Left hindlimb (tissue), 1 donor: Measurements from ENCODE around the gene SLC38A5.
A peak's percentile ranks its signal among the peaks of the same experiment; 100 is the strongest.
"Not testable (repeated sequence)": the region's sequence is repeated elsewhere in the genome, so short reads cannot be mapped to it uniquely, and the experiment has no call there.

ENCODE experiments used
- DNase-seq: peaks from one replicate; pipeline ENCODE4 v3.0.0-alpha.2; 2018

Gene SLC38A5

DNA sequence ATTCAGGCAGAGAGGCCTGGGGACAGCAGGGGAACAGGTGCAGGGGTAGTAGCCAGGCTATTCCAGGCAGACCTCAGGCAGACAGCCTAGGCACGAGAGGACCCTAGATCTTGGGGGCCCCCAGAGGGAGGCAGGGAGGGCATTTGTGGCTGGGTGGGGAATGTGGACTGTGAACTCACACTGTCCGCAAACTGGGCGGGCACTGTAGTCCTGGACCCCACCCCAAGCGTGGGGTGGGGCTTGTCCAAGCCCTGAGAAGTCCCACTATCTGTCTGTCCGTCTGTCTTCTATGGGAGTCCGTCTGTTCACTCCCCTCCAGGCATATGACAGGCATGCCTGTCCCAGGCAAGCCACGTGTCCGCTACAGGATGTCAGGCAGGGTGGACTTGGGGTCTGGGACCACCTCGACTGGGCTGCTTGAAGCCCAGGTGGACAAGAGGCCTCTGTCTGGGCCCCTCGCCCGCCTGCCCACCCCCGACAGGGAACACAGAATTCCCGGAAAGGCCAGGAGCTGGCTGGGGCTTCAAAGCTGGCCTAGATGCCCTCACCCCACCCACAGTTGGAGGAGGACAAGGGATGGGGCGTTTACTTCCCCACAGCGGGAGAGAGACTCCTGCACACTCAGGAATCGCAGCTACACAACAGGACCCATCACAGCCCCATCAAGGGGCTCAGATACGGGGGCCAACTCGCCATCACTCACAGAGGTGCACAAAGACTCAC is at the start of gene SLC38A5:
Gene SLC38A5, minus strand, starts transcription at position 151 of the 723 bp plus-strand sequence. CDS start 2,336 bp downstream, outside the sequence.
- no peak for DNase-seq

DNA sequence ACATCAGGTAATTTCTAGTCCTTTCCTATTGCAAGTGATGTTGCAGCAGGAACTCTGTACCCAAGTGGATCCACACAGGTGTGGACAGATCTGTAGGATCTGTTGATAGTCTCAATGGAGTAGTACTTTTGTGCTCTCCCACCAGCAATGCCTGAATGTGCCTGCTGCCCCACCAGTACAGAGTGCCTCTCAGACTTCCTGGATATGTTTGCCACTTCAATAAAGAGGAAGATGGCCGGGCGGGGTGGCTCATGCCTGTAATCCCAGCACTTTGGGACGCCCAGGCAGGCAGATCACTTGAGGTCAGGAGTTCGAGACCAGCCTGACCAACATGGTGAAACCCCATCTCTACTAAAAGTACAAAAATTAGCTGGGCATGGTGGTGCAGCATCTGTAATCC is 49.4 kb upstream of the SLC38A5 start:
- DNase-seq, result not testable (repeated sequence)

DNA sequence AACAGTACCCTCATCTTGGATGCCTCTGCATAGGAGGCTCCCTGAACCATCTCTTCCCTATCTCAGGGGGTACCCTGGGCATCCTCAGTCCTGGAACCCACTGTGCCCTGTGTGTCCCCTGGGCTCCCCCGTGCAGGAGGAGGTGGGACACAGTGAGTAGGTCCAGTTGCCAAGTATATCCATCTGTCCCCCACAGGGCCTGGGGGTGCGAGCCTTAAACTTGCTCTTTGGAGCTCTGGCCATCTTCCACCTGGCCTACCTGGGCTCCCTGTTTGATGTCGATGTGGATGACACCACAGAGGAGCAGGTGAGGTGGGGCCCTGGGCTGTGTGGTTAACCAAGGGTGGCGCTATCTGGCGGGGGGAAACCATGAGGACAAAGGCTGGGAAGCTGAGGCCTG is 46.9 kb upstream of the SLC38A5 start:
- no peak for DNase-seq

DNA sequence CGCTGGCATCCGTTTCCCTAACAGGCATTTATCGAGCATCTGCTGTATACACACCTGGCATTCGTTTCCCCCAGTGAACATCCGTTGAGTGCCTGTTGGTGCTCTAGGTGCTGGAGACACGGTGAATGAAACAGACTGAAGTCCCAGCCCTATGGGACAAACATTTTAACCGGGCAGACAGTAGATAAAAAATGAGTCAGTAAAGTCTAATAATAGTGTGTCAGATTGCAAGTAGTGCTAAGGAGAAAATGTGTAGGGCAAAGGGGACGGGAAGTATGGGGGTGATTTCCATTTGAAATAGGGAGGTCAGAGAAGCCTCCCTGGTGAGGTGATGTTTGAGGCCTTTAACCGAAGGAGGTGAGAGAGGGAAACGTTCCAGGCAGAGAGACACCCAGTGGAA is 46.2 kb upstream of the SLC38A5 start:
- no peak for DNase-seq

DNA sequence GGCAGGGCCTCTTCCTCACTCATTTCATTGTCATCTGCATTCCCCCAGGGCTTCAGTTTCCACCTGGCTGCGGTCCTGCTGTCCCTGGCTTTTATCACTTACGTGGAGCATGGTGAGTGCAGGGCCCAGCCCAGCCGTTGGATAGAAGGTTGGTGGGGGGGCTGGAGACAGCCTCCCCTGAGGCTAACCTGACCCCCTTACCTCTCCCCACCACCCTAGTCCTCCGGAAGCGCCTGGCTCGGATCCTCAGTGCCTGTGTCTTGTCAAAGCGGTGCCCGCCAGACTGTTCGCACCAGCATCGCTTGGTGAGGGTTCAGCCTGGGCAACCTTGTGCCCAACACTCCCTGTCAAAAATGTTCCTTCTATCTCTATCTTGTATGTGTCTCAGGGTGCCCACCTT is 45.8 kb upstream of the SLC38A5 start:
- no peak for DNase-seq

DNA sequence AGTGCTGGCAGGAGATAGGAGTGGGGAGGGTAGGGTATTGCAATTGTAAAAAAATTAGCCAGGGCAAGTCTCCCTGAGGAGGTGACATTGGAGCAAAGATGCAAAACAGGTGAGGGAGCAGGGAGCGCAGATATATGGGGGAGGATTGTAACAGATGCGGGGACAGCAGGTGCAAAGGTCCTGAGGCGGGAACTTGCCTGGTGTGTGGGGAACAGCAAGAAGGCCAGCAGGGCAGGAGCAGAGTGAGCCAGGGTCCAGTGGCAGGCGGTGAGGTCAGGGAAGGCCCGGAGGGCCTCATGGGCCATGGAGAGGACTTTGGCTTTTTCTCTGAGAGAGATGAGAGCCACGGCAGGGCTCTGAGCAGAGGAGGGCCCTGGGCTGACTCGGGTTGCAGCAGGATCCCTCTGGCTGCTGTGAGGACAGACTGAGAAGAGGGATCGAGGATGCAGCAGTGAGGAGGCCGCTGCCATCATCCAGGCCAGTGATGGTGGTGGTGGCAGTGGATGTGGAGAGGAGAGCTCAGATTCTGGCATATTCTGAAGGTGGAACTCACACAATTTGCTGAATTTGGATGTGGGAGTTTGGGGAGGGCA is 44.9 kb upstream of the SLC38A5 start:
- DNase-seq, result no peak

DNA sequence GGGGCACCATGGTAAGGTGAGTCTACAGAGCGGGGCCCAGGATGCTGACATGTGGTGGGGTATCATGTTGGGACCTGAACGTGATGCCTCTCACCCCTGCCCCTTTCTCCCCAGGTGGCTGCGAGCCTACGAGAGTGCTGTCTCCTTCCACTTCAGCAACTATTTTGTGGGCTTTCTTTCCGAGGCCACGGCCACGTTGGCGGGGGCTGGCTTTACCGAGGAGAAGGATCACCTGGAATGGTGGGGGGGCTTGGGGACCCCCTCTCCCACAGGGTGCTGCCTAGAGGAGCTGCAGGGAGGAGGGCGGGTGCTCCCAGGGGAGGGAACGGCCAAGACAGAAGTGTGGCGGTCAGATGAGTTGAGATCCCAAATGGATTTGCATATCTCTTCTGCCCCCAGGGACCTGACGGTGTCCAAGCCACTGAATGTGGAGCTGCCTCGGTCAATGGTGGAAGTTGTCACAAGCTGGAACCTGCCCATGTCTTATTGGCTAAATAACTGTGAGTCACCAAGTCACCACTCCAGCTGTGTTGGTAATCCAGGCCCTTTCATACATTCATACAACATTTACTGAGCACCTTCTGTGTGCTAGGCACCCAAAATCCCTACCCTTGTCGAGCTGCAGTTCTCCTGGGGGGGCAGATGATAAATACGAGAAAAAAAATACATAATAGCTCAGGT is 44.2 kb upstream of the SLC38A5 start:
- DNase-seq, result no peak

DNA sequence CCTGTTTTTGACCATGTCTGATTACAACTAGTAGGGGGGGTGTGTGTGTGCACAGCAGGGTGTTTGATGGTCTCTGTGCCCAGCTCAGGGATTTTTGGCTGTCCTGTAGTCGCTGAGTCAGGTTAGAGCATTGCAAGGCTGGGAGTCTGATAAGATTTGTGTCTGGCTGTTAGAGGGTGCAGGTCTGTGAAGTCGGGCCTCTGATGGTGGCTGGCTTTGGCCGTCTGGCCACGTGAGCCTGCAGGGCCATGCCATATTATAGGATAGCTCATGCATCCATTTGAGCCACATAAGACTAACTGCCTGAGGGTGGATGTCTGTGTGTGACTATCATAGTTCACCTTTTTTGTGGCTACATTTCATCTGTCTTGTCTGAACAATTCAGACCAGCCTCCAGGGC is 43.6 kb upstream of the SLC38A5 start:
- no peak for DNase-seq

DNA sequence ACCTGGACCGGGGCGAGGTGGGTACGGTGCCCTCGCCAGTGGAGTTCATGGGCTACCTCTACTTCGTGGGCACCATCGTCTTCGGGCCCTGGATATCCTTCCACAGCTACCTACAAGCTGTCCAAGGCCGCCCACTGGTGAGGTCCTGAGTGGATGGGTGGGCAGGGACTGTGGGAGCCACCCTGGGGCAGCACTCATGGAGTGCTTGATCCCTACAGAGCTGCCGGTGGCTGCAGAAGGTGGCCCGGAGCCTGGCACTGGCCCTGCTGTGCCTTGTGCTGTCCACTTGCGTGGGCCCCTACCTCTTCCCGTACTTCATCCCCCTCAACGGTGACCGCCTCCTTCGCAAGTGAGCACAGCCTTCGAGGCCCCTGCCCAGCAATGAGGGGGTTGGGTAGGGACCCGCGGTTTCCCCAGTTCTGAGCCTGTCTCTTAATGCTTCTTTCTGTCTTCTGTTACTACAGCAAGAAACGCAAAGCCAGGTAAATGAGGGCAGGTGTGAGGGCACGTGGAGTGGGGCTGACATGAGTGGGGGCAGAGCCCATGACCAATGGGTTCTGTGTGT is 42.4 kb upstream of the SLC38A5 start:
- no peak for DNase-seq

DNA sequence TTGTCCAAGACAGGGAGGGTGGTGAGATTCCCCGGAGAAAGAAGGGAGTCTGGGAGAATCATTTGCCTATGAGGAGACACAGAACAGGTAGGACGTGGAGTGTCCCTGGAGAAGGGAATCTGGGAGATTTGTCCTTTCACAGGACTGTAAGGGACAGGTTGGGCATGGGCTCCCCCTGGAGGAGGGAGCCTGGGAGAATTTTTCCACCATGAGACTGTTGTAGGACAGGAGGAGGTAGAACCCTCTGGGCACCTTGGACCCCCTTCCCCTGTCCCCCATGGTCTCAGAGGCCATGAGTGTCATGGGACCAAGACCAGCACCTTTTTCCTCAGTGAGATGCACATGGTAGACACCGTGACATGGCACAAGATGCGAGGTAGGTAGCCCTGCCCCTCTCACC is 41.5 kb upstream of the SLC38A5 start:
- DNase-seq, result no peak

DNA sequence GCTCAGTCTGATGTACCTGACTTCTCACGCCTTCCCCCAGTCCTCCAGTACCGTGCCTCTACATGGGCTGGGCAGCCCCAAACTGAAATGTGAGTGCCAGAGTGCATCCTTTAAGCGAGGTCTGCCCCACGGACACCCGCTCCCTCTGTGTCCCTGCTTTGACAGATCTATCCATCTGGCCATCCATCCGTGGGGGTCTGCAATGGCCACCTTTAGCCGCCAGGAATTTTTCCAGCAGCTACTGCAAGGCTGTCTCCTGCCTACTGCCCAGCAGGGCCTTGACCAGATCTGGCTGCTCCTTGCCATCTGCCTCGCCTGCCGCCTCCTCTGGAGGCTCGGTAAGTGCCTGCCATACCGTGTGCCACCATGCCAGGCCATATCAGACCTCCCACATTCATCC is 39.6 kb upstream of the SLC38A5 start:
- DNase-seq, result no peak

DNA sequence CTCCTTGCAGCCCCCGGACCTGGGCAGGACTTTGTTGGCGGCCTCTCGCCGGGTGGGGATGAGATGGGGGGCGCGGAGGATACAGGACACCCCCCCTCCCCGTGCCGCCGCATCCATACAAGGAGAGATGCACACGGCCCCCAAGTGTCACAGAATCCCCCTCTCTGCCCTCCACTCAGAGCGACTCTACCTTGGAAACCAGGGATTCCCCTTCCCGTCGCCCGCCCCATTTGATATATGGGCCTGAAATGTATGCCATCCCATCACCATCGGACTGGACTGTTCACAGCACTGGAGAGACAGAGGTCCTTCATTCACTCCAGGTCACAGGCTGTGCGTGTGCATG is 39.2 kb upstream of the SLC38A5 start:
- DNase-seq, result no peak

DNA sequence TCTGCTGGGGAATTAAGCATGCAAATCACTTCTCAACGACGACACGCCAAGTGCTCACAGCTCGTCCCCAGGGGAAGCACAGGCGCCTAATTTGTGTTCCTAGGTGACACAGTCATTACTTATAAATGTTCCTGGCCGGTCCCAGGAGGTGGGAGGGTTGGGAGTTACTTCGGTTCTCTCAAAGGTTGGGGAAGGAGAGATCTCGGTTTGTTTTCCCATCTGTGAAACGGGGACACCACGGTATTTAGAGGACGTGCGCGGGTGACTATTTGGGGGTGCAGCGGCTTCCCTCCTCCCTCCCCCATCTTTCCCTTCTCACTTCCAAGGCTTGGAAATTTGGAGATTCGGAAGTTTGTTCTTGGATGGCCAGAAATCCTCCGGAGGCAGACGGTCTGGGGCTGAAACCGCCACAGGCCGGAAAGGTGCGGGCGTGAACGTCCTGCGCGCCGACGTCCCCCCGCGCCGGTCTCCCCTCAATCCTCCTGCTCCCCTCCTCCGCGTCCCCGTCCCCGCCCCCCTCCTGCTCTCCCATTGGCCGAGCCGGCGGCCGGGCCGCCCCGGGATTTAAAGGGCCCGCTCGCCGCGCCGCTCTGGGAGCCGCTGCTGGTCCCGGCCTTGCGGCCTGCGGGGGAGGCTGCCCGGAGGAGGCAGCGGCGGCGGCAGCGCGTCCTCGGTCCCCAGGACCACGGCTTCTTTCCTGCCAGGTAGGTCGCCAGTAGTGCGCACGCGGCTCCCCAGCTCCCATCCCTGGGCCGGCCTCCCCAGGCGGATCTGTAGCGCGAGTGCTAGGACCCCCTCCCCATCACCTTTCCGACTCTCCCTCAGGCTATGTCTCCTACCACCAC is 38.6 kb upstream of the SLC38A5 start, which contains the start of gene PORCN:
Gene PORCN, plus strand, starts transcription at position 593 of the 845 bp plus-strand sequence. CDS start 829 bp downstream, outside the sequence.
- DNase-seq, result peak; percentile 78

DNA sequence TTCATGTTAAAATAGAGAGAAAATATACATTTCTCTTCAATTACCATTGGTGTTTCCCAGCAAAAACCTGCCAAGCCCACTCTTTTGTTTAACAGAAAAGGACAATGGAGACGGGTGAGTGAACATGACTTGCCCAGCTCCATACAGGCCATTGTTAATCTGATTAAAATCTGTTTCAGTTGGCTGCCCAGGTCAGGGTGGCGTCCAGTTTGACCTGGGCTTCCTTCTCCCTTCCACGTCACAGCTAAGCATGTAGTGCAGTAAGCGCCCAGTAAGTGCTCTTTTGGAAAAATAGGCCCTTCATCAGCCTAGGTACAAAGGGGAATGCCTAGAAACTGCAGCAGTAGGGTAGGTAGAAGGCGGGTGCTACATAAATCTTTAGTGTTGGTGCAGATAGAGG is 37.2 kb upstream of the SLC38A5 start:
- no peak for DNase-seq

DNA sequence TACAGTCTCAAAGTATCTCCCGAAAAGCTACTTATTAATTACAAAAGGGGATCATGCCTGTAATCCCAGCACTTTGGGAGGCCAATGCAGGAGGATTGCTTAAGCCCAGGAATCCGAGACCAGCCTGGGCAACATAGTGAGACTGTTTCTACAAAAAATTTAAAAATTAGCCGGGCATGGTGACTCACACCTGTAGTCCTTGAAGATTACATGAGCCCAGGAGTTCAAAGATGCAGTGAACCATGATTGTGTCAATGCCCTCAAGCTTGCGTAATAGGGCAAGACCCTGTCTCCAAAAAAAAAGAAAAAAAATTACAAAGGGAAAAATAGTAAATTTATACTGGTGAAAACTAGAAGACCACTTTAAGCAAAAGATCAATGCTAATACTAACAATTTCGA is 35.4 kb upstream of the SLC38A5 start:
- no peak for DNase-seq

DNA sequence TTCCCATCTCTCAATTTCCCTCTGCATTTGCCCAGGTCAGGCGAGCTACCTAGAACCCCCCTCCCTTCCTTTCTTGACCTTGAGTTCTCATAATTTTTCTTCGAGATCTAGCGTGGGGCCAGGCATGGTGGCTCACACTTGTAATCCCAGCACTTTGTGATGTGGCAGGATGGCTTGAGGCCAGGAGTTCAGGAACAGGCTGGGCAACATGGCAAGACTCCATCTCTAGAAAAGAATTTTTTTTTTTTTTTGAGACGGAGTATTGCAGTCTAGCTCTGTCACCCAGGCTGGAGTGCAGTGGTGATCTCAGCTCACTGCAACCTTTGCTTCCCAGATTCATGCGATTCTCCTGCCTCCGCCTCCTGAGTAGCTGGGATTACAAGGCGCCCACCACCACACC is 34.2 kb upstream of the SLC38A5 start:
- no peak for DNase-seq

DNA sequence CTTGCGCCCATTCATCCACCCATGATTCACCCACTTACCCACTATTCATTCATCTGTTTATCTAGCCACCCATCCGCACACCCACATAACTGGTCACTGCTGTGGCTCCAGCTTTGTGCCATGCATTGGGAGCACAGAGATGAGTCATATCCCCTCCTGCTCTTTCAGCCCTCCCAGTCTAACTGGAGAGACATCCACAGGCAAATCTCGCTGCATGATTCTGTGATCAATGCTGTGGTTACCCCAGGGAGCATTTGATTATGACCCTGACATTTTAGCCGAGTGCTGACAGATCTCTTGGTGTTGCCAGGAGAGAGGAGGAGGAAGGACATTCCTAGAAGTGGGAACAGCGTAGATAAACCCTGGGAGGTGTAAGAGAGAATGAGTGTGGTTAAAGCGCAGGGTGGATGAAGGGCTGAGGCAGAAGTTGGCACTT is 28.3 kb upstream of the SLC38A5 start:
- no peak for DNase-seq

DNA sequence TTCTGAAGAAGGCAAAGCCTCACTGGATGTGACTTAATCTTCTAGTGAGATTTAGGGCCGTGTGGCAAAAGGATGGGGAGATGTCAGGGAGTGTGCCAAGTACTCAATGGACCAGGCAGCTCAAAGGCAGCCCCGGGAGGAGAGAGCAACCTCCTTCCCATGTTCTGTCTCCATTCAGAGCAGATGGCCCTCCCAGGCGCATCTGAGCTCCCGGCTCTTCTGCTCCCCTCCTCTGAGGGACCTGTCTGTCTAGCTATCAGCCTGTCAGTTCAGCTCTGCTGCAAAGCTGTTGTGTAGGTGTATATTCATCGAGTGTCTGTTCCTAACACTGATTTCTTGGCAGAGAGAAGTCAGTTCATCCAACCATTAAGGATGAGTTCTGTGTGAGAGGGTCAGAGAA is 27.8 kb upstream of the SLC38A5 start:
- no peak for DNase-seq

DNA sequence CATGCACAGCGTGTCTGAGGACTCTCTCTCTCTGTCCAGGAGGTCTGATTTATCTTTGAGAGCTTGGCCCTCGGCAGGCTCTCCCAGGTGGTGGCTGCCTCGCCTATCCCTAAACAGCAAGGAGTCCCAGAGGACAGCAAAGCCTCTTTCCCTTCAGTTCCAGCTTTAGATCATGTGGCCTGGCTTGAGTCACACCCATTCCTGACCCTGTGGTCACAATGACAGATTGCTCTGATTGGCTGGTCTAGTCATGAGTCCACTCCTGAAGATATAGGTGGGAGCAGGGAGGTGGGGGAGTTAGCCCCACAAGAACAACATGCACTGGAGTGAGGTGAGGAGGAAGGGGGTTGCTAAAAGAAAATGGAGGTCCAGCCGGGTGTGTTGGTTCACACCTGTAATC is 26.6 kb upstream of the SLC38A5 start:
- DNase-seq, result no peak

DNA sequence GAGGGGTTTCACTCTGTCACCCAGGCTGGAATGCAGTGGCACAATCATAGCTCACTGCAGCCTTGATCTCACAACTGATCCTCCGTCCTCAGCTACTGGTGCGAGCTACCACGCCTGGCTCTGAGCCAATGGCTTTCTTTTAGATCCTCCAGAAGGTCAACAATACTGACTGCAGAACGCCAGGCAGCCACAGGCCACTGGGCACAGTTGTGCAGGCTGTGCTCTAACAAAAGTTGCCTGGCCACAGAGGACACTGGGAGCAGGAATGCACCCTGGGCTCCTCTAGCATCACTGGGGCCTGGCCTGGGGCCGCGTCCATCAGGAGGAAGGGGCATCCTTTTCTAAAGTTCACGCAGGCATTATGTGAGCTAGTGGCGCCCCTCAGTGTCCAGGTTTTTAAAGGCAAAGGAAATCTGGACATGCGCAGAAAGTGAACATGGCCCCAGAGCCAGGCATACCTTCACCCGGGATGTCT is 23.9 kb upstream of the SLC38A5 start:
- DNase-seq, result no peak

DNA sequence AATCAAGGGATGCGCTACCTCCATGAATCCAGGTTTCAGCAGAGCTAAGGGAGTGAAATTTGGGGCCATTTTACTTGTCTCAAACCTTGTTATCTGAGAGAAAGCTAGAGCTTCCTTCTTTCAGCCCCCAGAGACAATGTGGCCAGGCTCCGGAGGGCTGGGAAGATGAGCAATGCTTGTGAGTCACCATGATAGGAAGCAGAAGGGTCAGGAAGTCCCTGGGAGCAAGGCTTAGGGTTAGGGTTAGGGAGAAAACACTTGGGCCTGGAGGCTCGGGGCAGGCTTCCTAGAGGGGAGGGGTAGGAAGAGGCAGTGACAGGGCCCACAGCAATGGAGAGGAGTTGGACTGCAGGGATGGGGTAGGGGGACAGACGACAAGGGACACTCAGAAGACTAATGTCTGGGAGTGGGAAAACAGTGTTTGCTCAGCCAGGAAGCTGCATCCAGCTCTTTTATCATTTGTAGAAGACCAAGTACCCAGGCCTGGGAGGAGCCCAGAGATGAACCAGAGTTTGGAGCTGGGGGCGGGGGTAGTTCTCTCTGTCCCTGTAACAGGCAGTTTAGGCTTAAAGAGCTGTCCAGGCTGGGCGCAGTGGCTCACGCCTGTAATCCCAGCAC is 22.3 kb upstream of the SLC38A5 start:
- DNase-seq, result no peak

DNA sequence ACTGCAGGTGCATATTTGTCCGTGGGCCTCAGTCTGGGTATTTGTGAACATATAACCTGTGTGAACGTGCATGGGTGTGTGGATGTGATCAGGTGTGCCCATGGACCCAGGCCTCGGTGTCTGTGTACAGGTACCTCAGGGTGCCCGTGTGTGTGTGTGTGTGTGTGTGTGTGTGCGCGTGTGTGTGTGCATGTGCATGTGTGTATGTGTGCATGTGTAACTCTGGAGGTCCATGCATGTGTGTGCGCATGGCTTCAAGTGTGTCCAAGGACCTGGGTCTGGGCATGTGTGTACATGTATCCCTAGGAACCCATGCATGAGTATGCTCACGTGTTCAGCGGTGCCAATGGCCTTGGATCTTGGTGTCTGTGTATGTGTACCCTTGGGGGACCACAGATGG is 21.7 kb upstream of the SLC38A5 start:
- no peak for DNase-seq
